SW480 (cell line): ENCODE data around the gene EFHD2.

Experiments
- DNase-seq: peaks from one replicate; pipeline ENCODE4 v3.0.0-alpha.2; 2016; ENCODE audit warnings: low spot score

The EFHD2 gene

GRCh38 chr1:15476927-15477326 lies 67.2 kb downstream of the EFHD2 start:
- DNase-seq, result peak; percentile 13

- no peak for DNase-seq
Measured at GRCh38 chr1:15477646-15478212, 68.0 kb downstream of the EFHD2 start.
